SK-N-SH treated with all-trans-retinoic acid at 6 μM for 48 hours (cell line): ENCODE data around the gene SLC7A8.

ENCODE experiments used
- RARB ChIP-seq: fragments of 250-450 bp; sonication (Bioruptor Pico); IDR thresholded peaks from 2 replicates; pipeline ENCODE4 v1.8.0; 2021; ENCODE audit warnings: mild to moderate bottlenecking, moderate library complexity
- ZNF8 ChIP-seq: fragments of 450-650 bp; formaldehyde crosslinking; IDR thresholded peaks from 2 replicates; pipeline ENCODE4 v1.5.0; 2020; ENCODE audit warnings: mild to moderate bottlenecking, moderate library complexity
- TF ChIP-seq, protein P1 (sequence below): fragments of 250-450 bp; sonication (Bioruptor Pico); IDR thresholded peaks from 2 replicates; pipeline ENCODE4 v1.8.0; 2020; ENCODE audit warnings: mild to moderate bottlenecking, moderate library complexity, borderline replicate concordance

- TF ChIP-seq RARB (CRISPR knock-in tag) = no peak
- TF ChIP-seq, protein P1, sequence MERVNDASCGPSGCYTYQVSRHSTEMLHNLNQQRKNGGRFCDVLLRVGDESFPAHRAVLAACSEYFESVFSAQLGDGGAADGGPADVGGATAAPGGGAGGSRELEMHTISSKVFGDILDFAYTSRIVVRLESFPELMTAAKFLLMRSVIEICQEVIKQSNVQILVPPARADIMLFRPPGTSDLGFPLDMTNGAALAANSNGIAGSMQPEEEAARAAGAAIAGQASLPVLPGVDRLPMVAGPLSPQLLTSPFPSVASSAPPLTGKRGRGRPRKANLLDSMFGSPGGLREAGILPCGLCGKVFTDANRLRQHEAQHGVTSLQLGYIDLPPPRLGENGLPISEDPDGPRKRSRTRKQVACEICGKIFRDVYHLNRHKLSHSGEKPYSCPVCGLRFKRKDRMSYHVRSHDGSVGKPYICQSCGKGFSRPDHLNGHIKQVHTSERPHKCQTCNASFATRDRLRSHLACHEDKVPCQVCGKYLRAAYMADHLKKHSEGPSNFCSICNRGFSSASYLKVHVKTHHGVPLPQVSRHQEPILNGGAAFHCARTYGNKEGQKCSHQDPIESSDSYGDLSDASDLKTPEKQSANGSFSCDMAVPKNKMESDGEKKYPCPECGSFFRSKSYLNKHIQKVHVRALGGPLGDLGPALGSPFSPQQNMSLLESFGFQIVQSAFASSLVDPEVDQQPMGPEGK (CRISPR knock-in tag) = no peak
- no peak for TF ChIP-seq ZNF8
These were observed 93.8 kb downstream of the SLC7A8 start for GRCh38 chr14:23089498-23090253.
